GM18499 (cell line): ENCODE results near the gene MOV10.

Experiments
- ATAC-seq: cut with Tn5 transposase; IDR thresholded peaks from one replicate; pipeline ENCODE4 v1.9.1; 2021; ENCODE audit warnings: moderate number of reproducible peaks; ENCODE audit not compliant: insufficient read depth, unreplicated experiment

The MOV10 gene

GRCh38 chr1:112697781-112698201 lies 23.3 kb downstream of the MOV10 start:
- ATAC-seq, result no peak

GRCh38 chr1:112698366-112699310 lies 24.2 kb downstream of the MOV10 start:
- ATAC-seq, result no peak

GRCh38 chr1:112699425-112700144 lies 25.1 kb downstream of the MOV10 start:
- no peak for ATAC-seq

DNA sequence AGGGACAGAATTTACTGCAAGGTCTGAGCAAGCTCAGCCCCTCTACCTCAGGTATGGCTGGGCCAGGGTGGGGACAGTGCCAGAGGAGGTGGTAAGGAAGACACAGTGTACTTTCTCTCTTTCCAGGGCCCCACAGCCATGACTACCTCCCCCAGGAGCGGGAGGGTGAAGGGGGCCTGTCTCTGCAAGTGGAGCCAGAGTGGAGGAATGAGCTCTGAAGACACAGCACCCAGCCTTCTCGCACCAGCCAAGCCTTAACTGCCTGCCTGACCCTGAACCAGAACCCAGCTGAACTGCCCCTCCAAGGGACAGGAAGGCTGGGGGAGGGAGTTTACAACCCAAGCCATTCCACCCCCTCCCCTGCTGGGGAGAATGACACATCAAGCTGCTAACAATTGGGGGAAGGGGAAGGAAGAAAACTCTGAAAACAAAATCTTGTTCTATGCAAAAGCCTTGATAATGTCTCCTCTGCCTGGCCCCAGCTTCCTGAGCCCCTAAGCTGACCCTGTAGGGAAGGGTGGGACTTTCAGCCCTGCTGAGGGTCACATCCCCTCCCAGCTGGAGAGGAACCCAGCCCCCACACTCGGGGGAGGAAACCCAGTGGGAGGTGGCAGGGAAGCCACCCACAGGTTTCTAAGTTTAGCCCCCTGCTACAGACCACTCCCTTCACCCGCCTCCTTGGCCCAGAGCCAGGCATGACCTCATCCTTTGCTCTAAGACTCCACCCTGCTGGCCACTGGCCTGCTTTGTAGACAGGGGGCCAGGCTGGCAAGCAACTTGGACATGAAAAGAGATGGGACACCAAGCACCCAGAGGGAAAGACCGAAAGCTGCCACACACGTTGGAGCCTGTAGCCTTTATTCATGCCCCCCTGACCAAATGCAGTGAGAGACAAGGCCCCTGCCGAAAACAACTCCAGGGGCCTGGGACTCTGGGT lies 26.1 kb downstream of the MOV10 start:
- no peak for ATAC-seq

GRCh38 chr1:112701227-112702066 lies 27.0 kb downstream of the MOV10 start:
- ATAC-seq, result no peak

GRCh38 chr1:112702067-112702395 lies 27.6 kb downstream of the MOV10 start:
- no peak for ATAC-seq

GRCh38 chr1:112702420-112703261 lies 28.2 kb downstream of the MOV10 start:
- ATAC-seq, result no peak

DNA sequence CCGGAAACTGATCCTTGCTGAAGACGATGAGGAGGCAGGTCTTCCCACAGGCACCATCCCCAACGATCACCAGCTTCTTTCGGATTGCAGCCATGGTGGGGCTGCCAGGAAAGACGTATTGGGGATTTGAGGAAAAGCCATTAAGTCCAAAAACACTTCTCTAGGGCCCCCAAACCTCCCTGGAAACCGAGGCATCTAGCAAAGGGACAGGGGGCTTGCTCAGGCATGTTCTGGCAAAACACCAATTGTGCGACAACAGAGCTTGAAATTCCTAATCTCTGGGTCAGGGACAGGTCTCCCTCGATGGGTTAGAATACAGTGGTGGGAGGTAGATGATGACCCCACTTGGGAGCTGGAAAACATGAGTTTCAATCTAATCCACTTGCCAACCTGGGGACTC lies 29.2 kb downstream of the MOV10 start:
- no peak for ATAC-seq

GRCh38 chr1:112704391-112704933 lies 30.0 kb downstream of the MOV10 start:
- ATAC-seq, result no peak

- peak; percentile 36 for ATAC-seq
Observed at GRCh38 chr1:112704934-112705627, 30.6 kb downstream of the MOV10 start.

DNA sequence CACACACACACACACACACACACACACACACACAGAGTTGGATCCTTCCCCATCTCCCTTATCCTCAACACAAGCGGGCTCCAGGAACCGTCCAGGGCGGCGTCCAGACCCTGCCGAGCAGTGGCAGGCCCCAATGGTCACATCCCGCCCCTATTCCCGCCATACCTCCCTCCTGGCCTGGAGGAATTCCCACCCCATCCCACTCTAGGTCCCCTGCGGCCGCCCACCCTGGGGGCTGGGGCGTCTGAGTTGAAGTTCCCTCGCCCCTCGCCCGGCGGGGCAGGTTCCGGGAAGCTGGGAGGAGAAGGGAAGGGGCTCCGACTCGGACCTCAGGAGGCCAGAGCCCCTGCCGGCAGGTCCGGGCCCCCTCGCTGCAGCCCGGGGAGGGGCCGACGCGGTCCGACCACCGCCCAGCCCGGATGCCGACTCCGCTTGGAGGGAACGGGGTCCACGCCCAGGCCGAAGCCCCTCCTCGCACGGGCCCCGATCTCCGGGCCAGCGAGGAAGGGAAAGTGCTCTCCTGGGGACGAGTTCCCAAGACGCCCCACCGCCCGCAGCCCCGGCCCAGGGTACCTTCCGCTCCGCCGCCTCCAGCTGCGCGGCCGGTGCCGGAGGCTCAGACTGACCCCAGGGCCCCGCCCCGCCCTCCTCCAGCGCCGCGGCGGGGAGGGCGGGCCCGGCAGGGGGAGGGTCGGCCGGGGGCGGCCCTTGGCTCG lies 32.2 kb downstream of the MOV10 start, which contains the start of gene RHOC:
RHOC (minus strand) TSS at position 623 of the 716 bp plus-strand sequence. CDS start 3,328 bp downstream, outside the sequence.
- ATAC-seq, result peak; percentile 32

DNA sequence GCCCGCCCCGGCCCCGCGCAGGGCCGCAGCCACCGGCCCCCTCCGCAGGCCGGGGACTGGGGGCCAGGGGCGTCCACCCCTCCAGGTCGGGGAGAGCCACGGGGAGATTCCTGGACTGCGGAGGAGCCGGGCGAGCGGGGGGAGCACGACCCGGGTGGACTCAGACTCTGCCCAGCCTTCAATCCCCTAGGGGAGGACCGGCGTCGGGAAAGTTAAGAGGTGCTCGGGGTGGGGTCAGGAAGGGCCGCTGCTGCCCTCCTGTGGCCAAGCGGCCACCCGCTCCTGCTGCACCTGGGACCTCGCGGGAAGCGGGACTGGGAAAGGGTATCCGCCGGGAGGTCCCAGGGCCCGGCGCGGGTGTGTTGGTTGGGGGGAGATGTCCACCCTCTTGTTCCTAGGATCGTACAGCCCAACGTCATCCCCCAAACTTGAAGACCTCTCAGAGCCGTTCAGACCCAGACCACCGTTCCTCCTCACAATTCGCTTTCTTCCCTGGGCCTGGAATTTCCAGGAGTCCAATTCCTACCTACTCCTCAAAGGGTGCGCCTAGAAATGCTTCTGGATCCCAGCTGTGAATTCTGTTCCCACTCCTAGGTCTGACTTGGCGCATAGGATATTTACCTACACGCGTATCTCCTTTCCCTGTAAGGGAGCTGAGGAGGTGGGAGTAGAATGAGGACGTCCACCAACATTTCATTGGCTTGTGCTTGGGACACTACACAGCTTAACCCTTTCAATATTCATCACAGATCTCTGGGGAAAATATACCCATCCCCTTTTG lies 33.0 kb downstream of the MOV10 start:
- ATAC-seq, result peak; percentile 39

DNA sequence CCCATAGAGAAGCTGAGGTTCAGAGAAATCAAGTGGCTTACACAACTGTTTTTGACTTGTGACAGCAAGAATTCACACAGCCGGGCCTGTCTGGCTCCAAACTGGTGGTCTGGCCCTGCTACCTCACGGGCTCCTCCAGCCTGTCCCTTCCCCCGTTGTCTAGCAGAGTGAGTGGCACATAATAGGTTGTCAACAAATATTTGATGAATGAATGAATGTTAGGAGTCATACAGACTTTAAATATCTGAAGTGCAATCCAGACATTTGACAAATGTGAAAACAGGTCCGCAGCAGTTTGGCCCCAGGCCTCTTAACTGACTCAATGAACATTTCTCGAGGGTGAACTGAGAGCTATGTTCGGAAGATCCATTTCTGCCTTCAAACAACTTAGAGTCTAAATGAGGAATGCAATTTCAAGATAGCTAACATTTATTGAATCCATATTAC lies 33.6 kb downstream of the MOV10 start:
- ATAC-seq, result no peak

- no peak for ATAC-seq
Observed at GRCh38 chr1:112708489-112708888, 34.0 kb downstream of the MOV10 start.

DNA sequence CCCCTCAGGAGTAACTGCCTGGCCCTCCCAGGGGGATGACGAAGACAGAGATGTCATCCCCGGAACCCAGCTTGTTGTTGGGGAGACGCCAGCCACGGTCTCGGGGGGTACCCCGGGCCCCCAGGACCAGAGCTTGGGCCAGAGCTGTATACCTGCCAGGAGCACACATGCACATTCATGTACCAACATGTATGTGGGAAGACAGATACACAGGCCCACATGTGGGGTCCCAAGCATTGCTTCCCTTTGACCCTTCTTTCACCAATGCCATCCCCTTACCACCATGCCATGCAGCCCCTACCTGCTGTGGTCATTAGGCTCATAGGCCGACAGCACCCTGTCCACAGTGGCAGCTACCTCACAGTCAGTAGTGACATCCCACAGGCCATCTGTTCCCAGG lies 35.7 kb downstream of the MOV10 start:
- ATAC-seq, result no peak

GRCh38 chr1:112710586-112710985 lies 36.1 kb downstream of the MOV10 start:
- ATAC-seq, result no peak
